HCT116 (cell line): ENCODE data around the gene ITPR2. TPM values are rescaled to one million over a fixed set of nuclear protein-coding genes. Genes with fewer than 3 reads are reported as not detected.

Experiments
- ATAC-seq: fragments of 200-7000 bp; cut with Tn5 transposase; 2 replicates; pipeline ENCODE4 v1.9.1; 2020; ENCODE audit warnings: mild to moderate bottlenecking, moderate library complexity
- BruUV-seq: library from RNA; stranded (reverse); fragments of 400-500 nt; replicated peaks from 2 replicates; lab custom pipeline; 2021; lab: Mats Ljungman, UMichigan
- CTCF ChIA-PET: fragments of 300-600 bp; sonication (Branson Sonifier 250); formaldehyde crosslinking; loops from one replicate; lab custom pipeline; 2021; ENCODE audit warnings: antibody characterized with exemption; lab: Charles Lee
- POLR2A ChIA-PET: fragments of 300-600, 350-600 bp; sonication (Branson Sonifier 250); formaldehyde crosslinking; loops from one replicate; lab custom pipeline; 2021; ENCODE audit warnings: antibody characterized with exemption; lab: Charles Lee
- RAD21 ChIA-PET, 2 experiments: fragments of 300-600 bp; sonication (Branson Sonifier 250); formaldehyde crosslinking; loops; one replicate each; lab custom pipeline; 2023; ENCODE audit warnings: low total read pairs in 2 of 2; ENCODE audit not compliant: uncharacterized antibody in 2 of 2, unreplicated experiment in 2 of 2, low non-redundant PET in 1 of 2; lab: Charles Lee
- DNase-seq: peaks from one replicate; pipeline ENCODE4 v3.0.0-alpha.2; 2010; ENCODE audit warnings: low read depth, low spot score
- H2AFZ ChIP-seq: fragments of 200-600 bp; shearing (Covaris generic), sonication (generic); 2 replicates; pipeline ENCODE4 v1.6.1; 2017; ENCODE audit warnings: low read depth, mixed run types, mixed read lengths, antibody characterized with exemption, low read length; ENCODE audit not compliant: poor library complexity, severe bottlenecking
- H3K27ac ChIP-seq: 2 replicates; pipeline ENCODE4 v1.5.1; 2012; ENCODE audit warnings: low read depth, low read length
- H3K27me3 ChIP-seq: fragments of 200-600 bp; sonication (generic); 2 replicates; pipeline ENCODE4 v1.6.1; 2016; ENCODE audit warnings: mixed run types, low read length, mixed read lengths; ENCODE audit not compliant: insufficient read depth
- H3K36me3 ChIP-seq, 2 experiments: fragments of 200-500 bp in 1 of 2; fragments of 200-600 bp in 1 of 2; sonication (Bioruptor generic) in 1 of 2; sonication (generic) in 1 of 2; 2 replicates each; pipeline versions ENCODE4 v1.5.1 to v1.6.1; 2014 to 2016; ENCODE audit warnings: low read length in 2 of 2, inconsistent platforms in 1 of 2, mixed read lengths in 1 of 2, mixed run types in 1 of 2; ENCODE audit not compliant: insufficient read depth in 2 of 2, control insufficient read depth in 1 of 2
- H3K4me1 ChIP-seq, 2 experiments: fragments of 200-600 bp in 1 of 2; sonication (generic) in 1 of 2; 2 replicates each; pipeline versions ENCODE4 v1.5.1 to v1.6.1; 2012 to 2017; ENCODE audit warnings: low read length in 2 of 2, inconsistent platforms in 1 of 2, mild to moderate bottlenecking in 1 of 2, mixed read lengths in 1 of 2, mixed run types in 1 of 2, moderate library complexity in 1 of 2; ENCODE audit not compliant: insufficient read depth in 2 of 2, control insufficient read depth in 1 of 2
- H3K4me2 ChIP-seq: fragments of 200-600 bp; sonication (generic); 2 replicates; pipeline ENCODE4 v1.6.1; 2017; ENCODE audit warnings: mixed run types, low read length, mixed read lengths
- H3K4me3 ChIP-seq, 2 experiments: fragments of 200-600 bp in 1 of 2; sonication (generic) in 1 of 2; replicated peaks in 1 of 2; 2 replicates each; pipeline ENCODE4 v1.5.1; 2011 to 2016; ENCODE audit warnings: low read length in 2 of 2, control low read depth in 1 of 2, low read depth in 1 of 2, mild to moderate bottlenecking in 1 of 2, mixed read lengths in 1 of 2, mixed run types in 1 of 2
- H3K79me2 ChIP-seq: fragments of 200-600 bp; sonication (generic); 2 replicates; pipeline ENCODE4 v1.6.1; 2017; ENCODE audit warnings: mild to moderate bottlenecking, mixed run types, low read length, moderate library complexity, mixed read lengths; ENCODE audit not compliant: insufficient read depth
- H3K9ac ChIP-seq: fragments of 200-600 bp; sonication (generic); 2 replicates; pipeline ENCODE4 v1.6.1; 2016; ENCODE audit warnings: low read length, mixed read lengths
- H3K9me2 ChIP-seq: fragments of 200-600 bp; sonication (generic), shearing (Covaris generic); 2 replicates; pipeline ENCODE4 v1.6.1; 2017; ENCODE audit warnings: mixed run types, mild to moderate bottlenecking, moderate library complexity; ENCODE audit not compliant: insufficient read depth
- H3K9me3 ChIP-seq, 2 experiments: fragments of 200-500 bp in 1 of 2; fragments of 200-600 bp in 1 of 2; sonication (Bioruptor generic) in 1 of 2; sonication (generic) in 1 of 2; 2 replicates each; pipeline ENCODE4 v1.6.1; 2014 to 2017; ENCODE audit warnings: low read length in 2 of 2, mixed read lengths in 2 of 2, inconsistent platforms in 1 of 2, low read depth in 1 of 2, mild to moderate bottlenecking in 1 of 2, mixed run types in 1 of 2, moderate library complexity in 1 of 2; ENCODE audit not compliant: control insufficient read depth in 1 of 2, insufficient read depth in 1 of 2
- H4K20me1 ChIP-seq: fragments of 200-600 bp; sonication (generic), shearing (Covaris generic); 2 replicates; pipeline ENCODE4 v1.6.1; 2017; ENCODE audit warnings: mixed run types, mild to moderate bottlenecking, moderate library complexity; ENCODE audit not compliant: insufficient read depth
- EGR1 ChIP-seq: IDR thresholded peaks from 2 replicates; pipeline ENCODE4 v1.6.1; 2012; ENCODE audit warnings: low read depth
- ELF1 ChIP-seq: IDR thresholded peaks from 2 replicates; pipeline ENCODE4 v1.6.1; 2012; ENCODE audit warnings: low read depth, borderline replicate concordance
- EZH2phosphoT487 ChIP-seq: fragments of 200-600 bp; IDR thresholded peaks from 2 replicates; pipeline ENCODE4 v1.6.1; 2018; ENCODE audit warnings: antibody characterized with exemption, borderline replicate concordance
- SRF ChIP-seq: IDR thresholded peaks from 2 replicates; pipeline ENCODE4 v1.6.1; 2012; ENCODE audit warnings: low read depth
- intact Hi-C: fragments of 100-400 bp; cut with micrococcal nuclease; formaldehyde crosslinking; loops from 2 replicates; pipeline ENCODE4 v1.10.0; 2022
- total RNA-seq: library from RNA; stranded (reverse); gene quantifications from one replicate; pipeline ENCODE4 v1.2.1, GENCODE V29; 2021; ENCODE audit not compliant: unreplicated experiment
- TF ChIP-seq, protein P1 (sequence below), 3 experiments: fragments of 200-600 bp in 1 of 3; sonication (generic) in 1 of 3; IDR thresholded peaks in 2 of 3; conservative IDR thresholded peaks in 1 of 3; 2 replicates each; pipeline ENCODE4 v1.5.1; 2012 to 2017; ENCODE audit warnings: low read depth in 2 of 3, low read length in 2 of 3, antibody characterized with exemption in 1 of 3, borderline replicate concordance in 1 of 3, control low read depth in 1 of 3, mild to moderate bottlenecking in 1 of 3, mixed read lengths in 1 of 3, mixed run types in 1 of 3, moderate library complexity in 1 of 3; ENCODE audit not compliant: insufficient read depth in 1 of 3
- TF ChIP-seq, protein P2 (sequence below): IDR thresholded peaks from 2 replicates; pipeline ENCODE4 v1.6.1; 2011; ENCODE audit warnings: mild to moderate bottlenecking, low read length, moderate library complexity; ENCODE audit not compliant: insufficient replicate concordance; ENCODE audit errors: extremely low read depth

ITPR2 gene
- total RNA-seq, 1 experiment from 2014 or later: 6.5 TPM

DNA sequence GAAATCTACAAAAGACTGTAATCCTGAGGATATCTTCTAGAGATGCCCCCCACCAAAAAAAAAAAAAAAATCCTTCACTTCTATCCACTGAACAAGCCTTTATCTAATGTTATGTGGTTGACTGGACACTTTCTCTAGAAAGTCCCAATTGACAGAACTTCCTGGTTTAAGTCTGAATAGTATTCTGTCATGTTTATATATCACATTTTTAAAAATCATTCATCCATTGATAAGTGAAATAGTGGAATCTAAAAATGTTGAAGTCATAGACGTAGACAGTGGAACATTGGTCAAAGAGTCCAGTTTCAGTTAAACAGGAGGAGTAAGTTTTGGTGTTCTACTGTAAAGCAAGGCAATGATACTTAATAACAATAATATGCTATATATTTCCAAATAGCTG lies 340.6 kb downstream of the ITPR2 start:
- CTCF ChIA-PET: no interaction called here
- H3K9me2 ChIP-seq: no peaks in the 10 kb centered on the region
- no peak overlapping the region for H3K27ac ChIP-seq
- ATAC-seq: no peak
- no peaks in the 10 kb centered on the region for H3K79me2 ChIP-seq
- no peak overlapping the region for H2AFZ ChIP-seq
- no peak overlapping the region for H3K4me3 ChIP-seq
- POLR2A ChIA-PET: no interaction called here
- no peak for DNase-seq
- intact Hi-C loops: no loop called here
- no peaks in the 10 kb centered on the region for H3K9me3 ChIP-seq
- H3K4me1 ChIP-seq: peaks cover 9 to 12% of the 10 kb centered on the region in 2 experiments
- no peak overlapping the region for H3K4me2 ChIP-seq
- no peak overlapping the region for H3K9ac ChIP-seq
- no peaks in the 10 kb centered on the region for H3K27me3 ChIP-seq
- no peaks in the 10 kb centered on the region for H3K36me3 ChIP-seq
- H4K20me1 ChIP-seq: no peaks in the 10 kb centered on the region
- TF ChIP-seq, protein P1, sequence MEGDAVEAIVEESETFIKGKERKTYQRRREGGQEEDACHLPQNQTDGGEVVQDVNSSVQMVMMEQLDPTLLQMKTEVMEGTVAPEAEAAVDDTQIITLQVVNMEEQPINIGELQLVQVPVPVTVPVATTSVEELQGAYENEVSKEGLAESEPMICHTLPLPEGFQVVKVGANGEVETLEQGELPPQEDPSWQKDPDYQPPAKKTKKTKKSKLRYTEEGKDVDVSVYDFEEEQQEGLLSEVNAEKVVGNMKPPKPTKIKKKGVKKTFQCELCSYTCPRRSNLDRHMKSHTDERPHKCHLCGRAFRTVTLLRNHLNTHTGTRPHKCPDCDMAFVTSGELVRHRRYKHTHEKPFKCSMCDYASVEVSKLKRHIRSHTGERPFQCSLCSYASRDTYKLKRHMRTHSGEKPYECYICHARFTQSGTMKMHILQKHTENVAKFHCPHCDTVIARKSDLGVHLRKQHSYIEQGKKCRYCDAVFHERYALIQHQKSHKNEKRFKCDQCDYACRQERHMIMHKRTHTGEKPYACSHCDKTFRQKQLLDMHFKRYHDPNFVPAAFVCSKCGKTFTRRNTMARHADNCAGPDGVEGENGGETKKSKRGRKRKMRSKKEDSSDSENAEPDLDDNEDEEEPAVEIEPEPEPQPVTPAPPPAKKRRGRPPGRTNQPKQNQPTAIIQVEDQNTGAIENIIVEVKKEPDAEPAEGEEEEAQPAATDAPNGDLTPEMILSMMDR (IDR thresholded peaks at IDR 0.05 in 2 of 3, conservative IDR thresholded peaks at IDR 0.05 in 1 of 3; ENCODE audit: borderline replicate concordance in 1 of 3, insufficient read depth in 1 of 3, low read depth in 2 of 3, low read length in 2 of 3): no peak
- no peak for TF ChIP-seq ELF1
- no TSS peak for BruUV-seq
- RAD21 ChIA-PET: no interaction called here

DNA sequence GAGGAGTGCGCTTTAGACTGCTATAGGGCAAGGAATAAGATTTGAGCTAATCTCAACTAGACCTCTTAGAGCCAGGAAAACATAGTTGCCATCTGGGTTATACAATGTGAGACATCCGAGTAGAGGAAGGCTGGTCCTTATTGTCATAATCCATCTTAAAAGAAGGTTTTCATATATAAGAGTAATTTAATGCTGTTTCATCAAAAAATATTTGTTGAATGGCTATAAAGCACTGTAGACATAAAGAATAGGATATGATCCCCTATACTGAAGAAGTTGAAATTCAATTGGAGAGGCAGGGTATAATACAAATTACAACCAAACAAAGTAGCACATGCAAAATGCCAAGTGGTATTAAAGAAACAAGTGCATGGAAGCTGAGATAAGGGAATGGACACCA lies 343.1 kb downstream of the ITPR2 start:
- no peak for DNase-seq
- ChIA-PET RAD21 (no interaction called here), POLR2A (no interaction called here), CTCF (no interaction called here)
- TF ChIP-seq EZH2phosphoT487 (no peak), EGR1 (no peak), SRF (no peak)
- TF ChIP-seq, protein P2, sequence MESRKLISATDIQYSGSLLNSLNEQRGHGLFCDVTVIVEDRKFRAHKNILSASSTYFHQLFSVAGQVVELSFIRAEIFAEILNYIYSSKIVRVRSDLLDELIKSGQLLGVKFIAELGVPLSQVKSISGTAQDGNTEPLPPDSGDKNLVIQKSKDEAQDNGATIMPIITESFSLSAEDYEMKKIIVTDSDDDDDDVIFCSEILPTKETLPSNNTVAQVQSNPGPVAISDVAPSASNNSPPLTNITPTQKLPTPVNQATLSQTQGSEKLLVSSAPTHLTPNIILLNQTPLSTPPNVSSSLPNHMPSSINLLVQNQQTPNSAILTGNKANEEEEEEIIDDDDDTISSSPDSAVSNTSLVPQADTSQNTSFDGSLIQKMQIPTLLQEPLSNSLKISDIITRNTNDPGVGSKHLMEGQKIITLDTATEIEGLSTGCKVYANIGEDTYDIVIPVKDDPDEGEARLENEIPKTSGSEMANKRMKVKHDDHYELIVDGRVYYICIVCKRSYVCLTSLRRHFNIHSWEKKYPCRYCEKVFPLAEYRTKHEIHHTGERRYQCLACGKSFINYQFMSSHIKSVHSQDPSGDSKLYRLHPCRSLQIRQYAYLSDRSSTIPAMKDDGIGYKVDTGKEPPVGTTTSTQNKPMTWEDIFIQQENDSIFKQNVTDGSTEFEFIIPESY: no peak
- intact Hi-C loops: no loop called here
- no peaks in the 10 kb centered on the region for H3K9me2 ChIP-seq
- BruUV-seq: no TSS peak
- no peaks in the 10 kb centered on the region for H3K27me3 ChIP-seq
- no peak overlapping the region for H3K4me2 ChIP-seq
- no peak for ATAC-seq
- no peaks in the 10 kb centered on the region for H3K79me2 ChIP-seq
- H3K4me1 ChIP-seq: peaks cover 9 to 12% of the 10 kb centered on the region in 2 experiments
- H2AFZ ChIP-seq: no peak overlapping the region
- H3K9me3 ChIP-seq: no peaks in the 10 kb centered on the region
- no peak overlapping the region for H3K27ac ChIP-seq
- no peaks in the 10 kb centered on the region for H3K36me3 ChIP-seq
- no peak overlapping the region for H3K4me3 ChIP-seq
- H3K9ac ChIP-seq: no peak overlapping the region
- H4K20me1 ChIP-seq: no peaks in the 10 kb centered on the region
